NCI-H187 treated with DMSO at 0.1 percent for 48 hours (cell line): ENCODE data around the gene EWSR1.

Experiments
- DNase-seq: peaks from one replicate; lab custom pipeline; 2025; lab: John Stamatoyannopoulos, UW

Gene EWSR1

GRCh38 chr22:29269230-29269604 is 1.1 kb downstream of the EWSR1 start:
- DNase-seq, result no peak

DNA sequence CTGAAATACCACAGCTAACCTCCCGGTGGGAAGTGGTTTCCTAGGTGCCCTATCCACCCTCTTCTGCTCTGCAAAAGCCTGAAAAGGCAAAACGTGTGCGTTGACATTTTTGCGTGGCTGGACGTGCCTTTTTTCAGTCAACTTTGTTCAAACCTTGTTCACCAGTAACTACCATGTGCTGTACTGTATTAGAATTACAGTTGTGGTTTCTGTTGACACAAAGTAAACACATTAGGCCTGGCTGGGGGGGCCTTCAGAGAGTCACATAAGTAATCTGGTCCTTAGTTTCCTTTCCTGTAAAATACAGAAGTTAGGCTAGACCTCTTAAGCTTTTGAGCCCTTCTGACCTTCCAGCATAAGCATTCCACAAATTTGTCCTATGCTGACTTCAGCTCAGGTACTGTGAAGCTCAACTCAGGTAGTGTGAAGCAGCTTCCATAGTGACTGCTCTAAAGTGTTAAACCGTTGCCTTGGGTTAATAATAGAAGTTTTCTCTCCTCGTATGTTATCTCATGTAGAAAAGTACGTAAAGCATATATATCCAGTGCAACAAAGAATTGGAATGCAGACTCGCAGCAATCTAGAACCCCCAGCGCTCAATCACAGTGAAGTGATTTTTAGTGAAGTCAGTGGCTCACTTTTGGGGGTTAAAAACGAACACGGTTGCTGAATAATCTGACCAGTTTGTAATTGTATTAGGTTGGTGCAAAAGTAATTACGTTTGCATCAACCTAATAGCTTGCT is 1.8 kb downstream of the EWSR1 start:
- no peak for DNase-seq

DNA sequence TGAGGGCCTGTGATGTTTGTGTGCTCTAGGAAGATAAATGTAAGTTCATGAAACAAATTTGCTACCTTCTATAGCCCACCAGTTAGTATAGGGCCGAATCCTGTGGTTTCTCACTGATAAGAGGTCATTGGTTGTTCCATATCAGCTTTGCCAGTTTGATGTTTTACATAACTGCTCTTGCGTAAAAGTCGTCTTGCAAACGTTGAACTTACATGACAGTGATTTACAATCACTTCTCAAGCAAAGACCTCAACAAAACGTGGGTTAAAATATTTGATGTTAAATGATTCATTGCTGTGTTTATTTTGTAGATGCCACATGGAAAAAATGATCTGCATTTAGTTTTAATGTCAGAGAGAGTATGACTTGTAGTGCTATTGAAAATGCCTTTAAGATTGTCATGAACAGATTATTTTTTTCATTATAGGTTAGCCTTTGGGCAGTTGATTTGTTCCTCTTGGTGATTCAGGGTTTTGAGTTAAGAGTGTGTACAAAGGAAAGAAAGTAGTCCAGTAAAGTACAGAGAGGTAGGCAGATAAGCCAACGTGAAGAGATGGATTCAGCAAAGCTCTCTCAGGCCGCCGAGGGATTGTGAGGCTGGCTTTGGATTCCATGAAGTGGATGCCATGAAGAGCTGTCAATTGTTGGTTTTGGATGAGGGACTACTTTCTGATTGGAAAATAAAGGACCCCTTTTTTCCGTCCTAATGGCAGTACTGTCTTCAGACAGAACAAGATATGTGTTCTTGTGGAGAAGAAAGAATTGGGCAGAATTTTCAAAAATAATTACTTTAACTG is 2.6 kb downstream of the EWSR1 start:
- no peak for DNase-seq

GRCh38 chr22:29272624-29273023 is 4.6 kb downstream of the EWSR1 start:
- DNase-seq, result no peak

- DNase-seq, result no peak
Observed at GRCh38 chr22:29275167-29275566, 7.1 kb downstream of the EWSR1 start.

DNA sequence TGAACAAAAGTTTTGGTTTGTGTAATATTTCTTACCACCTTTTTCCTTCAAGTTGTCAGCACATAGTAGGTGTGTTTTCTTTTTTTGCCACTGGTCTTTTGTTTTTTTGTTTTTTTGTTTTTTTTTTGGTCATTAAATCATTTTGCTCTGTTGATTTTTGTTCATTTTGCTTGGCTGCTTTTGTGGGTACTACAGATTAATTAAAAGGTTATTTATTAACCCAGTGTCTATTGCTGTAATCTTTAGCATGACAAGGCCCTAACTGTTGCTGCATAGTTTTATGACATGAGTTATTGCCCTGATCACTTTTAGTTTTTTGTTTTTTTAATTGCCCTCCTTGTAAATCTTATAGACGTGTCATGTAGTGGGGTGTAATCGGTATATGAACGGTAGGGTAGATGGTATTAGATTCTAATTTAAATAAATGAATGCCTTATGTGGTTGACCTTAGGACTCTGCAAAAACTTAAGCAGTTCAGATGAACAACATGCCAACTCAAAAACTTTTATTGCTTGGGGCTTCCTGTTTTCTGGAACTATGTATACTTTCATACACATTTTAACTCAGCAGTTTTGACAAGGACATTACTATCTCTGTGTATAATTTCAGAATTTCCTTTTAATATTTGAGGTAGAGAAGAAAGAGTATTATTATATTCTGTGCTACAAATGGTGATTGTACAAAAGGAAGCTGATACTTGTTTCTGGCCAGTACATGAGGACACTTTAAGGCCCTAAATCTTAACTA is 7.9 kb downstream of the EWSR1 start:
- DNase-seq, result no peak

DNA sequence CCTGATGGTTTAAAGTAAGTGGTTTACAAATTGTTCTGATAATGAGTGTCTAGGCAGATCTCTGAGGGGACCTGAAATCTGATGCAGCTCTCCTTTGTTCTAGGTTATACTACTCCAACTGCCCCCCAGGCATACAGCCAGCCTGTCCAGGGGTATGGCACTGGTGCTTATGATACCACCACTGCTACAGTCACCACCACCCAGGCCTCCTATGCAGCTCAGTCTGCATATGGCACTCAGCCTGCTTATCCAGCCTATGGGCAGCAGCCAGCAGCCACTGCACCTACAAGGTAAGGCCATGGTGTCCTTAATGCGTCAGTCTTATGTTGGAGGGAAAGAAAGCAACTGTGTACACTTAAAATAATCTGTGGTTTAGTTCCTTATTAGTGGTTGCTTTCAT is 9.9 kb downstream of the EWSR1 start:
- DNase-seq, result no peak

- DNase-seq, result no peak
Observed at GRCh38 chr22:29284196-29284595, 16.1 kb downstream of the EWSR1 start.

- no peak for DNase-seq
Observed at GRCh38 chr22:29288837-29289236, 20.8 kb downstream of the EWSR1 start.

DNA sequence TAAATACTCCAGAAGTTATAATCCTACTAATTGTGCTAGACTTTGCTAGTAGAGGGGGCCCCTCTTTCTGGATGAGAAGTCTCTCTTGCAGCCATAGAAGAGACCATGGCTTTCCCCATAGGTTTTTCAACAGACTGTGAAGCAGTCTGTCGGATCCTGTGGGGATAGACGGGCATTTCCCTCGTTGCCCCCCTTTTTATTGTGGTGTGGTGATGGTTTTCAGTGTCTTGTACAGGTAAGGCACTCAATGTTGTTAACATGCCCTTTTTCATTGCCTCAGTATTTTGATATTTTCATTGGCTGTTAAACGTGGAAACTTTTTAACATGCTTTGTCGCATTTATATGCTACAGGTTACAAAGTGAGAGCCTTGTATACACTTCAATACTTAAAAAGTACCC is 22.0 kb downstream of the EWSR1 start:
- DNase-seq, result no peak

DNA sequence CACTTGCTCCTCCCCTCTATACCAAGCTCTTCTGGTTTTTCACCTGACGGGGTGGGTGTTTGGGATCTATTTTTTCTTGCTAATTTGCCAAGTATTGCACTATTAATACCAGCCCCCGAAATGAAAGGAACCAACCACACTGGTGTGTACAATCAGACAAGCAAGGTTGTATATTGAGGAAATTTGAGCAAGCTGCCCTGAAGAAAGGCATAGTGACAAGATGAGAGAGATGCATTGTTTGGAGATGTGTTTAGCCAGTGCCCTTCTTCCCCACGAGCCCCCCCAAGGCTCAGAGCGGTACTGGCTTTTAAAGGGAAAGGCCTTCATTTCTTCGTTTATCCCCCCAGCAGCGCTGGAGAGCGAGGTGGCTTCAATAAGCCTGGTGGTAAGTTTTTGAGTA is 23.1 kb downstream of the EWSR1 start:
- DNase-seq, result no peak

DNA sequence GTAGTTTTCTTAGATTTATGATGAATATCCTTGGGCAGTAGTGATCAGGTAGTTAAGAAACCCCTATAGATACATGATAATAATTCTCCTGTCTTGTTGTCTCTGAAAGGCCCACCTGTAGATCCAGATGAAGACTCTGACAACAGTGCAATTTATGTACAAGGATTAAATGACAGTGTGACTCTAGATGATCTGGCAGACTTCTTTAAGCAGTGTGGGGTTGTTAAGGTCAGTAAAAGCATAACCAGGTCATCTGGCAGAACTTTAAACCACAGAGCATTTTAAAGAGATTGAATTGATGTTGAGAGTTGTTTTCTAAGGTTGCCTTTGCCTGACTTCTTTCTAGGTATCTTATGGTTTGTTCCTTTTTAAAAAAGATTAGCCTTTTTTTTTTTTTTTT is 24.3 kb downstream of the EWSR1 start:
- DNase-seq, result no peak

GRCh38 chr22:29298641-29299040 is 30.6 kb downstream of the EWSR1 start:
- DNase-seq, result no peak

GRCh38 chr22:29299136-29299900 is 31.2 kb downstream of the EWSR1 start:
- DNase-seq, result no peak

GRCh38 chr22:29300467-29300806 is 32.4 kb downstream of the EWSR1 start:
- no peak for DNase-seq

DNA sequence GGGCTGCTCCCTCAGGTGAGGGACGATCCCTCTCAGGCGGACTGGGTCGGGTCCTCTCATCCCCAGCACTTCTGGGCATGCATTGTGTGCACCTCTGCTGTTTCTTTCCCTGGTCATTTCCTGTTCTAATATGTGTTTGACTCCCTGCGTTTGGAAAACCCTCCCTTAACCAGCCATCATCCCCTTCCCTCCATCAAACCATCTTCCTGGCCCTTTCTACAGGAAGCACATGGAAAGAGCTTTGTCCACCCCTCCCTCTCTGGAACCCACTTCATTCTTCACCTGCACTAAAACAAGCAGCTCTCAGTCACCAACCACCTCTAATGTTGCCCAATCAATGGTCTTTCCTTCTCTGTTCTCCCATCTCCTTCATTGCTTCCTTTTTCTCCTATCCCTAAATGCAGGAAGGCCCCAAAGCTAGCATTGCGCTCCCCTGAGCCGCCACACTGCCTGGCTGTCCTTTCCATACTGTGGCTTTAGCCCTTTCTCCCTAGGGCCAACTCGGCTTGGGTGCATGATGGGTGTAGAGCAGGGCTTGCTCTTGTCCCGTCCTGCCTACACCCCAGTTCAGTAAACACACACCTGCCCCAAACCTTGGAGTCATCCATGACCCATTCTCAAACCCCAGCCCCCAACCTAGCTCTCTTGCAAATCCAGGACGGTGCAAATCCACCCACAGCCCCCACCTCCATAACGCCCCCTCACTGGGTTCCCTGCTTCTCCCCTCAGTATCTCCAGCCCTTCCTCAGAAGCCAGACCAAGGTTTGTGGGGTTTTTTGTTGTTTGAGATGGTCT is 32.9 kb downstream of the EWSR1 start:
- no peak for DNase-seq

DNA sequence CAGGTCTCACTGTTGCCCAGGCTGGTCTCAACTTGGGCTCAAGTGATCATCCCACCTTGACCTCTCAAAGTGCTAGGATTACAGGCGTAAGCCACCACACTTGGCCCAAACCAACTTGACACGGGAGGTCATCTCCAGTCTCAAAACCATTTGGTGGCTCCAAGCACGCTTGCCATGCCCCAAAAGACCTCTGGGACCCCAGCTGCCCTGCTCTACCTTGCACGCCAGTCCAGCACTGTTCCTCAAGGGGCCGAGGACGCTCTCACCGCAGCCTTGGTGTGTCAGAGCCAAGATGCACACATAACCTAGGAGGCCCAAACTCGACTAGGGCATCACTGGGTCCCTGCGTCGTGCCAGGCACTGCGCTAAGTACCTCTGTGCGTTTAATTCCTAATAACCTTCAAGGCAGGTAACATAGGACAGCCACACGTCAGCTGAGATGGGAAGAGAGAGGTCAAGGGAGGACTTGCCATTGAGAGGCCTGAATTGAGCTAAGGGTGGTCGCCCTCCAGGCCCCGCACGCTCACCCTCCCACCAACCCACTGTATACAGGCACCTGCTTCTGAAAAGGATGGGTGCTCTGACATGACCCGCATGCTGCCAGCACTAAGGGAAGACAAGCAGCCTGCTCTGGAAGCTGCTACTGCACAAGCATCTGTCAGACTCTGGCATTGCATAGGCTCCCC is 33.8 kb downstream of the EWSR1 start:
- DNase-seq, result no peak

- no peak for DNase-seq
Observed at GRCh38 chr22:29302402-29302680, 34.3 kb downstream of the EWSR1 start.

GRCh38 chr22:29302681-29303465 is 34.8 kb downstream of the EWSR1 start:
- no peak for DNase-seq

DNA sequence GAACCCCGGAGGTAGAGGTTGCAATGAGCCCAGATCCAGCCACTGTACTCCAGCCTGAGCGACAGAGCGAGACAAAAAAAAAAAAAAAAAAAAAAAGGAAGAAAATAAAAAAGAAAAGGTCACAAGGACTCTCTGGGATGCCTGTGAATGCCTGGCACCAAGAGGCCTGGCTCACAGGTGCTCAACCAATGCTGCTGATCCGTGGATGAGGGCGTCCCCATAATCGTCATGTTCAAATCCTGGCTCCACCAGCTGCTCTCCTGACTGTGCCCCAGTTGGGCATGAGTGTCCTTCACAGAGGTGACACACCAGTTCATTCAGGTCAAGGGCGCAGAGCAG is 37.7 kb downstream of the EWSR1 start:
- no peak for DNase-seq
